SKM-1 (cell line): Measurements from ENCODE around the gene ATP6V0C.
A peak's percentile ranks its signal among the peaks of the same experiment; 100 is the strongest.

Experiments
- DNase-seq: peaks from one replicate; lab custom pipeline; 2025; ENCODE audit not compliant: unreplicated experiment; lab: John Stamatoyannopoulos, UW

ATP6V0C gene

GRCh38 chr16:2513405-2514332, at the start of gene ATP6V0C:
TSS of gene ATP6V0C (plus strand) at chr16:2513952. CDS start at chr16:2514104, 152 bp downstream.
- peak; percentile 85 for DNase-seq

GRCh38 chr16:2464333-2464732, 49.4 kb upstream of the ATP6V0C start:
- DNase-seq, result no peak

GRCh38 chr16:2465653-2466415, 47.9 kb upstream of the ATP6V0C start:
- no peak for DNase-seq

DNA sequence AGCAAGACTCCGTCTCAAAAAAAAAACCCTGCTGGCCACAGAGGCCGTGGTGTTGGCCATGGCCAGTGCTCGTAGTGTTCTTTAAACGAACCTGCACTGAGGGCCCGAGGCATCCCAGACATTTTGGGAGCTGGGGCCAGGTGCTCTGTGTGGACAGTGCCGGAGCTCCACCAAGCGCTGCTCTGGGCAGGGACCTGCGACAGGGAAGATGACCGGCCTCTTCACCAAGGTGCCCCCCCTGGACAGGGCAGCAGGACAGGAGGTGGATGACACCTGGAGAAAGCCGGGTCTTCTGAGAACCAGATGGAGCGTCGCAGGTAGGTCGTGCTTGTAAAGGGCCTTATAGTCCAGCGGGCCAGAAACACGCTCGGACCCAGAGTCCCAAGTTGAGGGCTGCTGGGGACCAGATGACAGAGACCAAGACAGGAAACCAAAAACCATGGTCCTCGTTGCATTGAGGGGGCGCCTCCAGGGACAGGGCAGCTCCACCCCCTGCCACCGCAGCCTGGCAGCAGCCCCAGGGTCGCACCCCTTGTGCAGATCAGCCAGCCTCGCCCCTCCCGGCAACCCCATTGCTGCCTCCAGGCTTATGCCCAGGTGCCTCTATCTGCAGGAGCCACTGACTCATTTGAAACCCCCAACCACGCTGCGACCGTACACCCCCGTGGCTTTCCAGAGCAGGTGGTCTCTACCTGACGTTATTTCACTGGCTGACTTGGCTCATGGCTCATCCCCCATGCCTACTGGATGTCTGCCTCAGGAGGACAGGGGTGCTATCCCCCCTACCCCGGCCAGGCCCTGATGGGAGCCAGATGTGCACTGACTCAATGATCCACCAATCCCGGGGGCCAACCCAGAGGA, 46.9 kb upstream of the ATP6V0C start:
- DNase-seq, result no peak

DNA sequence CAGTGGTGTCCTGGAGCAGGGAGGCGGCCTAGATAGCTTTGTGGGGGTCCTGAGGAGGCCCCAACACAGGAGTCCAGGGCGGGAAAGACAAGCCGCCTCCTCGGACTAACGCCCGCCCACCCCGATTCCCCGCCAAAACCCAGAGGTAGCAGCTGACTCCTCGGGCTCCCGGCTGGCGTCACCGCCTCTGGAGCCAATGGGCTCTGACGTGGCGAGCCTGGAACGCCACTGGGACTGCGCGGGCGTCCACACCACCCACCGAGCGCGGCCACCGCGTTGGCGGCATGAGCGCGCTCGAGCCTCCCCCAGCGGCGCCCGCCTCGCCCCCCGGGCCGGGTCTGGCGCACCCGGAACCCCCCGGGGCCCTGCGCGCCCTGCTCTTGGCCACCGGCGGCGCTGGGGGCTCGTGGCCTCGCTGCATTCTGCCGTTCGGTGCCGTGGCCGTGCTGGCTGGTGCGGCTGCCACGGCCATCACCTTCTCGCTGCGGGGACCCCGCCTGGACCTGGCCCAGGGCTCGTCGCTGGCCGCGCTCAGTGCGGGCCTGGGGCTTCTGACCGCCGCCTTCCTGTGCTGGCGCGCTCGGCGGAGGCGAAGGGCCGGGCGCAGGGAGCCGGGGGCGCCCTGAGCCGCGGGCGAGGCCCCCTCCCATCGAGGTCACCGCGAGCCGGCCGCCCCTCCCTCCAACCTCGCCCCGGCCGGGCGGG, 46.1 kb upstream of the ATP6V0C start:
- DNase-seq, result no peak

- no peak for DNase-seq
These were observed 45.5 kb upstream of the ATP6V0C start for GRCh38 chr16:2468233-2468724.

DNA sequence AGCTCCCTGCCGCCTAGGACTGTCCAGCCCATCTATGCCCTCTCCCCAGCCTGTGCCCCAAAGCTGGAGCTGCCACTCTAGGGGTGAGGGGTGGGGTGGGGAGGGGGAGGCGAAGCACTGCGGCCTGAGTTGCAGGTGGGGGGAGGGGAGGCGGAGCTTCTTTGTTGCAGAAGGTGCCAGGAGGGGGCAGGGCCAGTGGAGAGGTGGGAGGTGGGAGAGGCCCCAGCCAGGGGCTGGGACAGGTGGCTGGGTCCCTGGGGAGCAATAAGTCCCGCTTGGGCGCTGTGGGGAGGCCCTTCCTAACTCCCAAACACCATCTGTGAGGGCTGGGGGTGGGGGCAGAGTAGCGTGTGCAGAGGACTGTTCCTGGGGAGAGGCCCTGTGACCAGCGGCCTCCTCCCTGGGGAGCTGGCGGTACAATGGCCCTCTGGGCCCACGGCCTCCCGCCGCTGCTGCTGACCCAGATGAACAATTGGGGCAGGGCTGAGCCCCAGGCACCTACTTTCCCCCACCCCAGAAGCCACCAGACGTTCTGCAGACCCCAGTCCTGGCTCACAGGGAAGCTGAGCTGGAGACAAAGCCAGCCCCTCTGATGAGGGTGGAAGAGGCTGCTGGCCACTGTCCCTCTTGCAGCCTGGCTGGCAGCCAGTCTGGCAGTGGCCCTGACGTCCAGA, 44.9 kb upstream of the ATP6V0C start:
- DNase-seq, result no peak

DNA sequence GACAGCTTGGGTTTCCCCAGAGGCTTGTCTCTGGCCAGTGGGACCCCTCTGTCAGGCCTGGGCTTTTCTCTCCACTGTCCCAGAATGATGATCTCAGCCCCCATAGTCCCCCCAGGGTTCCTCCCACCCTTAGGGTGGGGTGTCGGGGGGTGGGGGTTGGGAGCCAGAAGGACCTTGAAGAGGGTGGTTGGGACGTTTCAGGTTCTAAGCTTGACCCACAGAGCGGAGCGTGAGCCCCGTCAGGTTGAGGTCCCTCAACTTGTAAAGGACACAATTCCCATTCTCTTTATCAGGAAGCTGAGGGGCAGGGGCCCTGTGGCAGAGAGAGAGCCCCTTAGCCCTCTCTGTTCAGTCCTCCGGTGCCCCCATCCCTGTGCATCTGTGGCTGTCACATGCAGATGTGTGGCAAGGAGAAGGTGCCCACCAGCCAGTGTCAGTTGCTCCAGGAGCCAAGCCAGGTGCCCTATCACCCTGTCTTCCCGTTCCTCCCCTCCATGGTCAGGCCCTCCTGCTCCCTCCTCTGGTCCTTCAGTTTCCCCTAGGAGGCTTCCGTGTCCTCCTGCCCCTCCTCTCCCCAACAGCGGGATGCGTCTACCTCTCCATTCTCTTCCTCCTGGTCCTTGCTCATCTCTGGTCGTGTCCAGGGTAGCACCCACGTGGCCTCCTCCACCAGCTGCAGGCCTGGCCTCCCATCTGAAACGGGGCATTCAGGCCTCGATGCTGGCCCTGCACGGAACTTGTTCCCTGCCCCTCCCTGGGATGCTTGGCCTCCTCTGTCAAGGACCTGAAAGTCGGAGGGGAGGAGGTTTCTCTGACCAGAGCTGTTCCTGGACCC, 44.1 kb upstream of the ATP6V0C start:
- DNase-seq, result no peak

DNA sequence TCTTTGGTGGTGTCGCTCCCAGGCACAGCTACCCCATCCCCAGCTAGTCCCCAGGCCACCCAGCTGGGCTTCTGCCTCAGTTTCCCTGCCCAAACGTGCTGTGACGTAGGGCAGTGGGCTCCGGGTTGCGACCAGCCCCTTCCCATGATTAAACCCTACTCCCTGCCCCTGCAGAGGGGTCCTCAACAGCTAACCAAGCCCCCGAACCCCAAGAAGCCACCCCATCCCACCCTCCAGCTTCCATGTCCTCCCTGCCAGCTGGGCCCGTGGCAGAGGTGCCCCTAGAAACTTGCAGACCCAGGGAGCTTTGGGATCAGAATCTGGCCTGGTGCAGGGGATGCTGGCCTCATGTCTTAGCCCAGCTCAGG, 43.5 kb upstream of the ATP6V0C start:
- no peak for DNase-seq

- DNase-seq, result no peak
These were observed 43.1 kb upstream of the ATP6V0C start for GRCh38 chr16:2470603-2471015.

- DNase-seq, result no peak
These were observed 42.6 kb upstream of the ATP6V0C start, which contains the start of gene NTN3 for GRCh38 chr16:2471016-2471652. TSS of gene NTN3 (plus strand) at chr16:2471297. CDS start at chr16:2471702, 405 bp downstream.

DNA sequence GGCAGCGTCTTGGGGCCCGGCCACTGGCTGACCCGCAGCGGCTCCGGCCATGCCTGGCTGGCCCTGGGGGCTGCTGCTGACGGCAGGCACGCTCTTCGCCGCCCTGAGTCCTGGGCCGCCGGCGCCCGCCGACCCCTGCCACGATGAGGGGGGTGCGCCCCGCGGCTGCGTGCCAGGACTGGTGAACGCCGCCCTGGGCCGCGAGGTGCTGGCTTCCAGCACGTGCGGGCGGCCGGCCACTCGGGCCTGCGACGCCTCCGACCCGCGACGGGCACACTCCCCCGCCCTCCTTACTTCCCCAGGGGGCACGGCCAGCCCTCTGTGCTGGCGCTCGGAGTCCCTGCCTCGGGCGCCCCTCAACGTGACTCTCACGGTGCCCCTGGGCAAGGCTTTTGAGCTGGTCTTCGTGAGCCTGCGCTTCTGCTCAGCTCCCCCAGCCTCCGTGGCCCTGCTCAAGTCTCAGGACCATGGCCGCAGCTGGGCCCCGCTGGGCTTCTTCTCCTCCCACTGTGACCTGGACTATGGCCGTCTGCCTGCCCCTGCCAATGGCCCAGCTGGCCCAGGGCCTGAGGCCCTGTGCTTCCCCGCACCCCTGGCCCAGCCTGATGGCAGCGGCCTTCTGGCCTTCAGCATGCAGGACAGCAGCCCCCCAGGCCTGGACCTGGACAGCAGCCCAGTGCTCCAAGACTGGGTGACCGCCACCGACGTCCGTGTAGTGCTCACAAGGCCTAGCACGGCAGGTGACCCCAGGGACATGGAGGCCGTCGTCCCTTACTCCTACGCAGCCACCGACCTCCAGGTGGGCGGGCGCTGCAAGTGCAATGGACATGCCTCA, 41.9 kb upstream of the ATP6V0C start:
- DNase-seq, result no peak

- DNase-seq, result no peak
These were observed 41.3 kb upstream of the ATP6V0C start for GRCh38 chr16:2472488-2472864.

GRCh38 chr16:2472885-2473445, 40.8 kb upstream of the ATP6V0C start:
- no peak for DNase-seq

GRCh38 chr16:2473446-2473926, 40.3 kb upstream of the ATP6V0C start:
- DNase-seq, result no peak

GRCh38 chr16:2473999-2474876, 39.5 kb upstream of the ATP6V0C start:
- DNase-seq, result peak; percentile 41
